ENCODE data around the gene MKRN2.
"Not testable (repeated sequence)": the region's sequence is repeated elsewhere in the genome, so short reads cannot be mapped to it uniquely, and the experiment has no call there.

The MKRN2 gene

GRCh38 chr3:12590096-12590495 is 33.2 kb downstream of the MKRN2 start:
- DNase-seq, result no peak

DNA sequence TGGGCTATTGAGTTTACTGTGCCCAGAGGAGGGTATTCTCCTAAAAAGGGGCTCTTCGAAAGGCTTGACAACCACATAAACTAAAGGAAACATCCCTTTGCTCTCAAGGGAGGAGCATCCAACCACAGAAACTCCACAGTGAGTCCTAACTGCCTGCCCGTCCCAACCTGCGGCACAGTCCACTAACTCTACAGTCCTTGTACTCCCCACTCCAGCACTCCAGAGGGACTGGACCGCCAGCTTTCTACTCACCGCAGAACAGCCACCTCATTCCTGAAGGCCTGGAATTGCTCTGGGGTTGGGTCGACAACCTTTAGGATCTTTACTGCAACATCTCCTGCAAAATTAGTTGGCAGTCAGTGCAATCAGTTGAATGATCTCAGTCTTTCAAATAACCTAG is 34.6 kb downstream of the MKRN2 start:
- DNase-seq, result no peak

GRCh38 chr3:12591997-12592715 is 35.3 kb downstream of the MKRN2 start:
- no peak for DNase-seq

GRCh38 chr3:12593473-12593872 is 36.6 kb downstream of the MKRN2 start:
- no peak for DNase-seq

- DNase-seq, result no peak
Observed at GRCh38 chr3:12598890-12599289, 42.0 kb downstream of the MKRN2 start.

GRCh38 chr3:12601072-12601471 is 44.2 kb downstream of the MKRN2 start:
- no peak for DNase-seq

DNA sequence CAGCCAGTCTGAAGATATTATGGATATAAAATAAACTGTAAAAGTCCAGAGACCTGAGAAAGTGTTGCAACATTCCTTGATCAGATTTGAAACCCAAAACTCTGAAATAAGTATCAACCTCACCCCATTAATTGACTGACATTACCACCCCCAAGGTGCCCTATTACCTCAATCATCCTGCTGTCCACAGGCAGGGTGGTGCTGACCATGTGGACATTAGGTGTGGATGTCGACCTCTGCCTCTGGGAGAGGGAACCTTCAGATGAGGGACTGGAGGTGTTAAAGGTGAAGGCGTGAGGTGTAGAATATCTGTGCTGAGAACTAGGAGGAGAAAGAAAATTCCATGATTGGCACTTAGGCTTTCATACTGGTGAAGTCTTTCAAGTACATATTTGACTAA is 47.1 kb downstream of the MKRN2 start:
- no peak for DNase-seq

- DNase-seq, result no peak
Observed at GRCh38 chr3:12608376-12608775, 51.5 kb downstream of the MKRN2 start.

DNA sequence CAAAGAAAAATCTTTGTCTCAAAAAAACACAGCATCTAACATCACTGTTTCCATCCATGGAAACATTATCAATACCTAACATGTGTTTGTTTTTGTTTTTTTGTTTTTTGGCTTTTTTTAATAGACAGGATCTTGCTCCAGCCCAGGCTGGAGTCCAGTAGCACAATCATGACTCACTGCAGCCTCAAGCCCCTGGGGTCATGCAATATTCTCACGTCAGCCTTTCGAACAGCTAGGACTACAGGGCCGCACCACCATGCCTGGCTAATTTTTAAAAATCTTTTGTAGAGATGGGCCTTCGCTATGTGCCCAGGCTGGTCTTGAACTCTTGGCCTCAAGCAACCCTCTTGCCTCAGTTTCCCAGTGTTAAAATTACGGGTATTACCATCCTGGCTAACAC is 54.2 kb downstream of the MKRN2 start:
- DNase-seq, result no peak

DNA sequence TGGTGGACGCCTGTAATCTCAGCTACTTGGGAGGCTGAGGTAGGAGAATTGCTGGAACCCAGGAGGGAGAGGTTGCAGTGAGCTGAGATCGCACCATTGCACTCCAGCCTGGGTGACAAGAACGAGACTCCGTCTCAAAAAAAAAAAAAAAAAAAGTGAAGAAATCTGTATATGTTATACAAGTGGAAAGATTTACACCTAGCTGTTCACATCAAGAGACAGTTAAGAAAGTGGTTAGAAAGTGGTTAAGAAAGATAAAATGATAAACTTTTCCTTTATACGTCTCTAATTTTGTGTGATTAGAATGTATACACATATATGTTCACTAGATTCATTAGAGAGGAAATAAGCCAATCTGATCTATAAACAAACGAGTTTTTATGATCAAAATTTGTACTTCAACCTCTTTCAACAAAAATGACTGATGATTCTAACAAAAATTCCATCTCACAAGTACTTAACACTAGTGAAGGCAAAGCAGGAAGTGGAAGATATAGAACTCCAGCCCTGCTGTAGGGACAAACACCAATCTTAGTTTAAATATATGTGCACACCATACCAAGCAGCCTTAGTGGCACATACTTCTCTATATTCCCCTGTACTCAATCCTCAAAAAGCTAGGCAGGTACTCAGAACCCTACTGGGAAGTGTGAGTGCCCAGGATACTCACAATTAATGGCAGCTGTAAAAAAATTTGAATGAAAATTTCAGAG is 55.8 kb downstream of the MKRN2 start:
- no peak for DNase-seq

DNA sequence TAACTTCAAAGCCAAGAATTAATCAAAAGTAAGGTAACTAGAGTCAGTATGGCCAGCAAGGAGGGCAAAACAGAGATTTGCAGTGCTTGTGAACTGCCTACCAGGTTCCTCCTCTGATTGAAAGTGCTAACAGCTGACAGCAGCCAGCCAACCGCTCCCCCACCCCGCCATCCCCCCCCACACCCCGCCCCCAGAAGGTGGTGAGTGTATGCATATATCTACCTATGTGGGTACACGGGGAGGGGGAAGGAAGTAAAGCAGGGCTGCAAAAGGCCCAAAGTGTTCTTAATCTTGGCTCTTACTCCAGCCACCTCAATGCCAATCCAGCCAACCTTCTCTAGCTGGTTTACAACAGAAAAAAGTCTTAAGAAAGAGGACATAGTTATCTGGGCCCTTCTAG is 56.4 kb downstream of the MKRN2 start:
- DNase-seq, result no peak

DNA sequence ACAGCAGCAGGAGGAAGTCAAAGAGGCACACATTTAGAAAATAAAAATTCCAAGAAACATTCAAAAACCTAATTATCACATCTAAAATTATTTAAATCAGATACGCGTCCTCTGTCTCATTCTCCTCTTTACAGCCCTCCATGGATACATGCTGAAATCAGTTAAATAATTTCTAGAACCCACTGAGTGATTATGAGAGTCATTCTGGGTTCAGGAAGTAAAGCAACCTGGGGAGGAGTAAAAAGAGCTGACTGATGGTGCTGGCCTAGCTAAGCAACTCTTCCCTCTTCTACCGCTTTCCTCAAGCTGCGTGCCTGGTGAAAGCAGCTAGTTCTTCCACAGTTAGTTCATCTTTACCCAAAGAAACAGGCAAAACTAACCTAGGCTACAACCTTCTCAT is 58.4 kb downstream of the MKRN2 start:
- DNase-seq, result no peak

GRCh38 chr3:12618426-12618825 is 61.5 kb downstream of the MKRN2 start:
- no peak for DNase-seq

DNA sequence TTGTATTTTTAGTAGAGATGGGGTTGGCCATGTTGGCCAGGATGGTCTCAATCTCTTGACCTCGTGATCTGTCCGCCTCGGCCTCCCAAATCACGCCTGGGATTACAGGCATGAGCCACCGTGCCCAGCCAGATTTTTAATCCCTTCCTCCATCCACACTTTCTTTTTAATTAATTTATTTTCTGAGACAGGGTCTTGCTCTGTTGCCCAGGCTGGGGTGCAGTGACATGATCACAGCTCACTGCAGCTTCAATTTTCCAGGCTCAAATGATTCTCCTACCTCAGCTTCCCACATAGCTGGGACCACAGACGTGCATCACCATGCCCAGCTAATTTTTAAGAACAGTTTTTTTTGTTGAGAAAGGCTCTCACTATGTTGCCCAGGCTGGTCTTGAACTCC is 63.4 kb downstream of the MKRN2 start:
- no peak for DNase-seq

- no peak for DNase-seq
Observed at GRCh38 chr3:12620729-12621128, 63.8 kb downstream of the MKRN2 start.

DNA sequence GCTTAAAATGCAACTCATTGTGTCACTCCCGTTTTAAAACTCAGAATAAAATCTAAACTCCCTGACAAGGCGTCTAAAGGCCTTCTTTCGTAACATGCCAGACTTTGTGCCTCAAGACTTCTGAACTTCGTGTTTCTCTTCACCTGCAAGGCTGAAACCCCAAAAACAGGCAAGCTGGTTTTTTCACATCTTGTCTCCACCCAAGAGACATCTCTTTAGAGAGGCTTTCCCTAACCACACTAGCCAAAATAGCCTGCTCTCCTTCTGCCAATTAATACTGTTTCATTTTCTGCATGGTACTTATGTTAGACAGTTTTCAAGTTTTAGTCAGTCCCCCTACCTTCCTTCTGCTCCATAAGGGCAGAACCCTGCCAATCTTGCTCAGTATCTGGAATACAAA is 65.4 kb downstream of the MKRN2 start:
- no peak for DNase-seq

- DNase-seq, result no peak
Observed at GRCh38 chr3:12624056-12624455, 67.2 kb downstream of the MKRN2 start.

GRCh38 chr3:12624964-12625363 is 68.1 kb downstream of the MKRN2 start:
- DNase-seq, result not testable (repeated sequence)

DNA sequence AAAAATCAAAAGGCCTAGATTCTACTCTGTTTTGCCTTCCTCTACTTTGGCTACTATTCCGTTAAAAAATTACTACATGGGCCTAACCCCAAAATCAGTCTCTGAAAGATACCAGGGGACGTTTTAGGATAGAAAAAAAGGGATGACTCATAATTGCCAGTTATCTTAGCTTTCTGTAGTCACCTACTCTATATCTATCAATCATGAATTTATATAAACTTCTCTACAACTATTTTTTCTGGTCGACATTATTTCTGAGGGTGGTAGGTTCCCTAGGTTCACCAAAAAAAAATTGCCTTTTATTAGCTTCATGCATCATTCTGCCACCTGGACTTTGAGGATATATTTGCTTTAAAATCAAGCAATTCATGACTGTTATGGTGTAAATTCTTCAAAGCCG is 70.5 kb downstream of the MKRN2 start:
- DNase-seq, result no peak

GRCh38 chr3:12628813-12629212 is 71.9 kb downstream of the MKRN2 start:
- no peak for DNase-seq

DNA sequence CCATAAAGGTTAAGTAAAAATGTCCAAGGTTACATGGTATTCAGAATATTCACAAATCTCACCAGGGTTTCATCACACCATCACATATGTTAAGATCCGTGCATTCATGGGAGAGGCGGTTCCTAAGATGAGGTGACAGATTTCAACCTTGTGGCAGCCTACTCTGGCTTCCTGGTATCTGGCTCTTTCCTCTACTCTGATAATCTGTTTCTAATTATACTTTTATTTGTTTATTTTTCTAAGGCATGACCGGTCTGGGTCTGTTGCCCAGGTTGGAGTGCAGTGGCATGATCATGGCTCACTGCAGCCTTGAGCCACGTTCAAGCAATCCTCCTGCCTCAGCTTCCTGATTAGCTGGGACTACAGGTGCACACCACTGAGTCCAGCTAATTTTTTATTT is 72.7 kb downstream of the MKRN2 start:
- DNase-seq, result no peak

DNA sequence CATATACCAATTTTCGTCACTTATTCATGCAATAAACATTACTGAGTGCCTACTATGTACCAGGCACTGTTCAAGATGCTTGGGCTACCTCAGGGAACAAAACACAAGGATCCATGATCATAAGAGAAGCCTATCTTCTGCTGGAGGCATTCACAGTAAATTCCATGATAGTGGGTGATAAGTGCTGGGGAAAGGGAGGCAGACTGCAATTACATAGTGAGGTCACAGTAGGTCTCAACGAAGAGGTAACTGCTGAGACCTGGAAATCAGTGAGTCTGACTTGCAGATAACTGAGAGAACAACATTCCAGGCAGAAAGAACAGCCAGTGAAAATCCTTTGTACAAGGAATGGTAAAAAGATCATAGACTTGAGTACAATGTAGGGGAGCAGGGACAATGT is 73.4 kb downstream of the MKRN2 start:
- DNase-seq, result no peak

DNA sequence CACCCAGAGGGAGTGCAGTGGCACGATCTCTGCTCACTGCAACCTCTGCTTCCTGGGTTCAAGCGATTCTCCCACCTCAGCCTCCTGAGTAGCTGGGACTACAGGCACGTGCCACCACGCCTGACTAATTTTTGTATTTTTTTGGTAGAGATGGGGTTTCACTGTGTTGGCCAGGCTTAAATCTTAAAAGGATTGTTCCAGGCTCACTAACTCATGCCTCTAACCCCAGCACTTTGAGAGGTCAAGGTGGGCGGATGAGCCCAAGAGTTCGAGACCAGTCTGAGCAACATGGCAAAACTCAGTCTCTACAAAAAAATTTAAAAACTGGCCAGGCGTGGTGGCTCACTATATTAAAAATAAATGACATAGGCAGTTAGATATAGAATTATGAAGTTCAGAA is 74.0 kb downstream of the MKRN2 start:
- DNase-seq, result not testable (repeated sequence)

DNA sequence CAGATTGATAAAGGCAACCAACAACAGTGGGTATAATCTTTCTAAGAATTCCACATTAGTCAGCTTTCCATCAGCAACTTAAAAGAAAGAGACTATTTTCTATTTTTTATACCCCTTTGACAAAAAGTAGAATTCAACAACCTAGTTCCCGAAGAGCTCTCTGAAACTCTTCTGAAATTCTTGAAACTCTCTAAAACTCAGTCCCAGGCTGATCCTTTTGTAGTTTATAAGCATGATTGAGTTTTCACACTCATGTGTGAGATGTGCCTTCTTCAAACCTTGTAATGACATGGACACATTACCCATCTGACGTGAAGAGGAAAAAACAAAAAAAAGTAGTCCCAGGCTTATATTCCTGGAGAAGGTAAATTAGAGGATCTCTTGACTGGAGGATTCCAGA is 75.6 kb downstream of the MKRN2 start:
- DNase-seq, result no peak

DNA sequence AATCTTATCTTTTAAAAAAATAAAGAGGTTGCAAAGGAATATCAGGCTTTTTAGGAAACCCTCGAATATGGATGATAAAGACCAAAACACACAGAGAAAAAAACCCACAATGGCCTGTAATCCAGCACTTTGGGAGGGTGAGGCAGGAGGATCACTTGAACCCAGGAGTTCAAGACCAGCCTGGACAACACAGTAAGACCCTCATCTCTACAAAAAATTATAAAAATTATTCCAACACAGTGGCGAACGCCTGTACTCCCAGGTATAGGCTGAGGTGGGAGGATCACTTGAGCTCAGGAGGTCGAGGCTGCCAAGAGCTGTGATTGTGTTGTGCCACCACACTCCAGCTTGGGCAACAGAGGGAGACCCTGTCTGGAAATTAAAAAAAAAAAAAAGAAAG is 76.2 kb downstream of the MKRN2 start:
- DNase-seq, result no peak

All from left hindlimb (tissue), 1 donor.